Measurements from ENCODE around the gene BNC2. TPM values are rescaled to one million over a fixed set of nuclear protein-coding genes. Genes with fewer than 3 reads are reported as not detected.

Gene BNC2
- total RNA-seq, 1 donor from 2014 or later: 2.4 TPM

GRCh38 chr9:16575142-16575985, 295.1 kb downstream of the BNC2 start:
- H3K27ac Mint-ChIP-seq: no peak overlapping the region

GRCh38 chr9:16572005-16572734, 298.3 kb downstream of the BNC2 start:
- Histone ChIP-seq H3K4me3 (no peak overlapping the region), H3K36me3 (no peaks in the 10 kb centered on the region), H3K4me1 (peaks cover 66% of the 10 kb centered on the region), H3K4me2 (peak overlapping the region; percentile 46), H3K79me2 (ENCODE audit: low read depth) (no peaks in the 10 kb centered on the region), H3K27me3 (no peaks in the 10 kb centered on the region), H4K20me1 (ENCODE audit: low read depth) (no peaks in the 10 kb centered on the region), H3K9ac (no peak overlapping the region), H2AFZ (replicated peaks) (no peak overlapping the region), H3F3A (ENCODE audit: low read depth) (peaks cover 26% of the 10 kb centered on the region), H3K27ac (peak overlapping the region; percentile 66), H3K9me3 (ENCODE audit: low read depth) (no peaks in the 10 kb centered on the region)
- Mint-ChIP-seq H3K4me3 (no peak overlapping the region), H3K27ac (peak overlapping the region; percentile 43), H3K9me3 (no peaks in the 10 kb centered on the region), H3K36me3 (no peaks in the 10 kb centered on the region), H3K4me1 (peaks cover 37% of the 10 kb centered on the region), H3K27me3 (ENCODE audit: insufficient read depth, low read depth) (no peaks in the 10 kb centered on the region)
- TF ChIP-seq CTCF (IDR thresholded peaks at IDR 0.05) (no peak), EZH2 (IDR thresholded peaks at IDR 0.05) (no peak), EZH2phosphoT487 (IDR thresholded peaks at IDR 0.05) (no peak)
- peak; percentile 63 for DNase-seq (ENCODE audit: low spot score)

More at GRCh38 chr9:16575142-16575985, 295.1 kb downstream of the BNC2 start:
- H3K36me3 Mint-ChIP-seq: no peaks in the 10 kb centered on the region
- peak; percentile 36 for DNase-seq (ENCODE audit: low spot score)
- Histone ChIP-seq H3K9ac (no peak overlapping the region), H3K27ac (no peak overlapping the region), H3K9me3 (ENCODE audit: low read depth) (no peaks in the 10 kb centered on the region), H3K4me3 (no peak overlapping the region), H2AFZ (replicated peaks) (peak overlapping the region; percentile 64), H3K27me3 (no peaks in the 10 kb centered on the region), H3K79me2 (ENCODE audit: low read depth) (no peaks in the 10 kb centered on the region), H4K20me1 (ENCODE audit: low read depth) (no peaks in the 10 kb centered on the region), H3K36me3 (no peaks in the 10 kb centered on the region), H3K4me1 (peaks cover 35% of the 10 kb centered on the region), H3F3A (ENCODE audit: low read depth) (peaks cover 26% of the 10 kb centered on the region), H3K4me2 (no peak overlapping the region)
- peaks cover 25% of the 10 kb centered on the region for H3K4me1 Mint-ChIP-seq
- no peak overlapping the region for H3K4me3 Mint-ChIP-seq
- H3K9me3 Mint-ChIP-seq: no peaks in the 10 kb centered on the region
- H3K27me3 Mint-ChIP-seq (ENCODE audit: insufficient read depth, low read depth): no peaks in the 10 kb centered on the region
- TF ChIP-seq EZH2 (IDR thresholded peaks at IDR 0.05) (no peak), EZH2phosphoT487 (IDR thresholded peaks at IDR 0.05) (no peak), CTCF (IDR thresholded peaks at IDR 0.05) (peak; percentile 30)

DNA sequence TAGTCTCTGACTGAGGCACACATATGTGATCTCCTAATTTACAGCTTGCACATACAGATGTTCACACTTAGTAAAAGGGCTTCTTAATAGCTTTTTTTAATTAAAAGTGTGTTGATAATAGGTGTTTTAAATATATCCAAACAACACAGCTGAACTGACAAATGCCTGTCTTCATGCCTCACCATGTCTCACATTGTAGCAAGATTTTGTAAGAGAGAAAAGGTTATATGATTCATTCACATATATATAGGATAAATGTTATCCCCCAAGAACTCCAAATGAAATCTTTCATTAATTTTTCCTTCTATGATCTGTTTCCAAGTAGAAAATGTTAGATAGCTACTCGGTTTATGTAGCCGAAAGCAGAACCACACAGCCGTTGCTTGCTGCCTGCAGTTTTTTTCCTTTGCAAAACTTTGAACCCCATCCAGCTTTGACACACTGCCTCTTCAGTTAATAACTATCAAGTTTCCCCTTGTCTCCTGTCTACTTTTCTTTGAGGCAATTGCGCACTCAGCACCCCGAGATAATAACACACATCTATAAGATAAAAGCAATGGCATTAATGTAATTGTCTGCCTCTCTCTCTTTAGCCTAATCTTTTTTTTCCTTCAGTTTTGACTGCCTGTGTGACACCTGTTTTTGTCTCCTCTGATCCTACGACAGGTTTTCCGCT, 299.2 kb downstream of the BNC2 start:
- peaks cover 37% of the 10 kb centered on the region for H3K4me1 Mint-ChIP-seq
- no peak overlapping the region for H2AFZ ChIP-seq (replicated peaks)
- no peak overlapping the region for H3K9ac ChIP-seq
- no peak for TF ChIP-seq EZH2phosphoT487 (IDR thresholded peaks at IDR 0.05)
- TF ChIP-seq EZH2 (IDR thresholded peaks at IDR 0.05): no peak
- TF ChIP-seq CTCF (IDR thresholded peaks at IDR 0.05): no peak
- H3F3A ChIP-seq (ENCODE audit: low read depth): peaks cover 26% of the 10 kb centered on the region
- no peaks in the 10 kb centered on the region for H4K20me1 ChIP-seq (ENCODE audit: low read depth)
- H3K4me3 Mint-ChIP-seq: no peak overlapping the region
- H3K27ac Mint-ChIP-seq: no peak overlapping the region
- H3K79me2 ChIP-seq (ENCODE audit: low read depth): no peaks in the 10 kb centered on the region
- peaks cover 66% of the 10 kb centered on the region for H3K4me1 ChIP-seq
- H3K27me3 Mint-ChIP-seq (ENCODE audit: insufficient read depth, low read depth): no peaks in the 10 kb centered on the region
- no peaks in the 10 kb centered on the region for H3K36me3 Mint-ChIP-seq
- H3K4me2 ChIP-seq: peak overlapping the region; percentile 46
- no peaks in the 10 kb centered on the region for H3K36me3 ChIP-seq
- H3K4me3 ChIP-seq: no peak overlapping the region
- H3K27me3 ChIP-seq: no peaks in the 10 kb centered on the region
- peak overlapping the region; percentile 66 for H3K27ac ChIP-seq
- H3K9me3 Mint-ChIP-seq: no peaks in the 10 kb centered on the region
- DNase-seq (ENCODE audit: low spot score): no peak
- no peaks in the 10 kb centered on the region for H3K9me3 ChIP-seq (ENCODE audit: low read depth)
